ENCODE data around the gene EIF4E2.
A peak's percentile ranks its signal among the peaks of the same experiment; 100 is the strongest.

EIF4E2 gene

GRCh38 chr2:232604535-232604934, 54.0 kb downstream of the EIF4E2 start:
- no peak for DNase-seq

- no peak for DNase-seq
Measured at GRCh38 chr2:232607011-232607410, 56.5 kb downstream of the EIF4E2 start.

GRCh38 chr2:232609607-232610006, 59.1 kb downstream of the EIF4E2 start:
- DNase-seq = no peak

DNA sequence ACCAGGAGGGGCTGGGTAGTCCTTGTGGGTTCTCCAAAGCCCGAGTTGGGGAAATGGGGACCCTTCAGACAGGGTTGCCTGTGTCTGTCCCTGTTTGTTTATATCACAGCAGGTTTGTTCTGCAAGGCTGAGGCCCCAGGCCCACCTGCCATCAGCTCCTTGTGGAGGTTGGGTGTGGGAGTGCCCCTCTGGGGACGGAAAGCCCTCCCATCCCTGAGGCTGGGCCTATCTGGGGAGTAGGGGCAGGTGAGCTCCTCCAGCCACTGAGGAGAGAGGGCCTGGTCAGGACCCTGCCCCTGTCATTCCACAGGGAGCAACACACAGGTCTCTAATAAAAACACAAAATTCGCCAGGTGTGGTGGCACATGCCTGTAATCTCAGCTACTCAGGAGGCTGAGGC, 59.6 kb downstream of the EIF4E2 start:
- no peak for DNase-seq

DNA sequence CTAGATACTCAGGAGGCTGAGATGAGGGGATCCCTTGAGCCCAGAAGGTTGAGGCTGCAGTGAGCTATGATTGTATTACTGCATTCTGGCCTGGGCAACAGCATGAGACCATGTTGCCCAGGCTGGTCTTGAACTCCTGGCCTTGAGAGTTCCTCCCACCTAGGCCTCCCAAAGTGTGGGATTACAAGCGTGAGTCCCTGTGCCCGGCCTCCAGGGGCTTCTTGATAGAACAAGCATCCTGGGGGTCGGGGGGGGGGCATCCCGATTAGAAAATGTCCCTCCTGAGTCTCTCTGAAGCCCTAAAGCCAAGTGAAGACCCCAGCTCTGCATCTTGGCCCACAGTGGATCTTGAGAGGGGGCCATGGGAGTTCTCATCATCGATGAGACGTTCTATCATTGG, 60.6 kb downstream of the EIF4E2 start:
- no peak for DNase-seq

GRCh38 chr2:232611559-232612218, 61.2 kb downstream of the EIF4E2 start:
- DNase-seq = peak in 1 of 2 donors; percentile 60

DNA sequence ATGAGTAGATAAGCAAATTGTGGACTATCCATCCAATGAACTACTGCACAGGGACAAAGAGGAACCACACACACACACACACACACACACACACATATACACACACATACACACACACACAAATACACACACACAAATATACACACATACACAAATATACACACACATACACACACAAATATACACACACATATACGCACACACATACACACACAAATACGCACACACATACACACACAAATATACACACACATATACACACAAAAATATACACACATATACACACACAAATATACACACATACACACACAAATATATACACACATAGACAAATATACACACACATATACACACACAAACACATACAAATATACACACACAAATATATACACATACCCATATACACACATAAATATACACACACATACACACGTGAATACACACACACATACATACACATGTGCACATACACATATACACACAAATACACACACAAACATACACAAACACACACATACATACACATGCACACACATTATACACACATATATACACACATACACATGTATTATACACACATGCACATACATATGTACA, 63.1 kb downstream of the EIF4E2 start:
- no peak for DNase-seq

DNA sequence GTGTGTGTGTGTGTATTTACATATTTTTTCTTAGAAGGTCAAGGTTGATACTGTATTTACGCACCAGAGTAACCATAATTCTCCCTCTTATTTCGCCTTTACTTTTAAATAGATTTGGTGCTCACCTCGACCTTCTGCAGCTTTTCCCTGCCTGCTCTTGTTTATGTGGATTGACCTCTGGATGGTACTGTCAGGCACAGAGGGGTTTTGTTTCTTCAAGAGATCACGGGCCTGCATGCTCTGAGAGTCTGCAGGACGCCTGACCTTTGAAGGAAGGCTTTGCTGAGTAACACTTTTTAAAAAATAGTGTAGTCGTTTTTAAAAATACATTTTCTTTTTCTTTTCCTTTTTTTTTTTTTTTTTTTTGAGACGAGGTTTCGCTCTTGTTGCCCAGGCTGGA, 64.8 kb downstream of the EIF4E2 start:
- no peak for DNase-seq
